Eye (tissue), 1 donor: ENCODE measurements around the gene PANX2.
A peak's percentile ranks its signal among the peaks of the same experiment; 100 is the strongest.
"Not testable (repeated sequence)": the region's sequence is repeated elsewhere in the genome, so short reads cannot be mapped to it uniquely, and the experiment has no call there.

Experiments used
- DNase-seq: peaks from one replicate; pipeline ENCODE4 v3.0.0-alpha.2; 2015

Gene PANX2

DNA sequence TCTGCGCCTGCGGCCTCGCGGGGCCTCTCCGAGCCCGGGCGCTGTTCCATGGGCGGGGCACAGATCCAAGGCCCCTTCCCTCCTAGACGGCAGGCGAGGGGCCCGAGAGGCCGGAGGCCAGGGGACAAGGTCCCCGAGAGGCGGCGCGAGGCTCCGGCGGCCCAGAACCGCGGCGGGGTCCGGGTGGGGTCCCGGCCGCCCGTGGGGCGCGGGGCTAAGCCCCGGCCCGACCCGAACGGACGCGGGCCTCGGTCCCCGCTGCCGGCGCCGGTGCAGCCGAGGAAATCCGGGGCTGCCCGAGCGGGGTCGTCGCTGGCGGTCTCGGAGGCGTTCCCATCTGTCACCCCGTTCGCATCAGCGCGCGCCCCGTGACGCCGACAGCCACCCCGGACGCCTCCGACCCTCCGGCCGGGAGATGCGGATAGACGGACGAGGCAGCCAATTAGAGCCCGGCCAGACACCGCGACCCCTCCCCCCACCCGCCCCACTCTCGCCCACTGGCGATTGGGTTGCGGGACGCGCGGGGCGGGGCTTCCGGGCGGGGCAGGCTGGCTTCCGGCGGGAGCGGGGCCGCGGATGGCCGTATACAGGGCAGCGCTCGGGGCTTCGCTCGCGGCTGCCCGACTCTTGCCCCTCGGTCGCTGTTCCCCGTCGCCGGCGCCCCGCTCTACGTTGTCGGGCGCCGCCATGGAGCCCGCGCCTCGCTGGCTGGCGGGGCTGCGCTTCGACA is 30.1 kb downstream of the PANX2 start, which contains the start of gene SELENOO:
Gene SELENOO (plus strand): TSS at position 551 of the 730 bp plus-strand sequence. CDS start 26 bp downstream, at position 577.
- DNase-seq = peak; percentile 95

DNA sequence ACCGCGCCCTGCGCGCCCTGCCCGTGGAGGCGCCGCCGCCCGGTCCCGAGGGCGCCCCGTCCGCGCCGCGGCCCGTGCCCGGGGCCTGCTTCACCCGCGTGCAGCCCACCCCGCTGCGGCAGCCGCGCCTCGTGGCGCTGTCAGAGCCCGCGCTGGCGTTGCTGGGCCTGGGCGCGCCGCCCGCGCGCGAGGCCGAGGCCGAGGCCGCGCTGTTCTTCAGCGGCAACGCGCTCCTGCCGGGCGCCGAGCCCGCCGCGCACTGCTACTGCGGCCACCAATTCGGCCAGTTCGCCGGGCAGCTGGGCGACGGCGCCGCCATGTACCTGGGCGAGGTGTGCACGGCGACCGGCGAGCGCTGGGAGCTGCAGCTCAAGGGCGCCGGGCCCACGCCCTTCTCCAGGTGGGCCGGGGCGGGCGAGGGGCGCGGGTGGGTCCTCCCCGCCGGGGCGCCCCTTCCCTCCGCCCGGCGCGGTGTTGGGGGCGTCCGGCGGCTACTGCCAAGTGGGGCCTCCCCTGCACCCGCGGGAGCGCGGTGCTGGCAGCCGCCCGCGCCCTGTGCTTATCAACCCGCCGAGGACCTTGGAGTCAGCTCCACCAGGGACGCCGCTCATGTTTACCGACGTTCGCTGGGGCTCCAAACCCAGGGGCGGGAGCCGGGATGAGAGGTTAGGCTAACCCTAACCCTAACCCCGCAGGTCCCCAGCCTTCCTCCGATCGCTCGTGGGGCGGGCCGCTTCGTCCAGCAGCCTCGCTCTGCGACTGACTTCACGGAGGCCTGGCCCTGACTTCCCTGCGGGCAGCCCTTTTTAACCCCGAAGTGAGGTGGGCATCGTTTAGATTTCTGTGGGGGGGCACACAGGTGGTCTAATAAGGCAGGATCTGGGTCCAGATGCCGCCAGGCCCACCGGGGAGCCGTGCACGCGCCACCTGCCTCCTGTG is 30.9 kb downstream of the PANX2 start:
- DNase-seq = no peak

DNA sequence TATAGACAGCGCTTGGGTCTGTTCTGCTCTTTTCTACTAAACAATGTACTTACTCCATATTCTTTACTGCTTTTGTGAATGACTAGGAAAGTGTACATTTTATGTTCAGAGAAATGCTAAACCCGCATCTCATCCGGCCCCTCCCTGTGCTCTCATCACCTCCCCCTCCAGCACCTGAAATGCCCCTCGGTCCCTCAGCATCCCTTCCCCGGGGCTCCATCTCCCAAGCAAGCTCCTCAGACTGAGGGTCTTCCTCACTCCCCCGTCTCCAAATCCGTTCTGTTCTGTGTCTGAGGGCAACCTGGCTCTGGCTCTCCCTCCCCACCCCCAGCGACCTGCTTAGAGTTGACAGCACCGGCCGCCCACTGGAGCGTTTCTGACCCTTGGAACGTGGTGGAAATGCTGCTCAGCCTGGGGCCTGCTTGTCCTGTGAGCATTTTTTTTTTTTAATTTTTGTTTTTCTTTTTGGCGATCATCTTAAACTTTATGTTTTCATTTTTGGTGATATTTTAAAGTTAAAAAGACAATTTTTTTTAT is 31.7 kb downstream of the PANX2 start:
- DNase-seq = no peak

DNA sequence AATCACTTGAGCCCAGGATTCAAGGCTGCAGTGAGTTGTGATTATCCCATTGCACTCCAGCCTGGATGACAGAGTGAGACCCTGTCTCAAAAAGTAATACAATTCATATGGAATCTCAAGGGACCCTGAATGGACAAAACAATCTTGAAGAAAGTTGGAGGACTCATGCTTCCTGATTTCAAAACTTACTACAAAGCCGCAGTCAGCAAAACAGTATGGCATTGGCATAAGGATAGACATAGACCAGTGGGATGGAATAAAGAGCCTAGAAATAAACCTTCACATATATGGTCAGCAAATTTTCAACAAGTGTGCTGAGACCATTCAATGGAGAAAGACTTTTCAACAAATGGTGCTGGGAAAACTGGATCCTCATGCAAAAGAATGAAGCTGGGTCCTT is 32.8 kb downstream of the PANX2 start:
- no peak for DNase-seq

DNA sequence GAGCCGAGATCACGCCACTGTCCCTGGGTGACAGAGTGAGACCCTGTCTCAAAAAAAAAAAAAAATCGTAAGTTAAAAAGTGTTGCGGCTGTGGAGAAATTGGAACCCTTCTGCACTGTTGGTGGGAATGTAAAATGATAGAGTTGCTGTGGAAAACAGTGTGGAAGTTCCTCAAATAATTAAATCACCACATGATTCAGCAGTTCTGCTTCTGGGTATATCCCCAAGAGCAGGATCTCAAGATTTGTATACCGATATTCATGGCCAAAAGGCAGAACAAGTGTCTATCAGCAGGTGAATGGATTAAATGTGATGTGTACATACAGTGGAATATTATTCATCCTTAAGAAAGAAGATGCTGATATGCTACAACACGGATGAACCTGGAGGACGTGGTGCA is 34.0 kb downstream of the PANX2 start:
- no peak for DNase-seq

DNA sequence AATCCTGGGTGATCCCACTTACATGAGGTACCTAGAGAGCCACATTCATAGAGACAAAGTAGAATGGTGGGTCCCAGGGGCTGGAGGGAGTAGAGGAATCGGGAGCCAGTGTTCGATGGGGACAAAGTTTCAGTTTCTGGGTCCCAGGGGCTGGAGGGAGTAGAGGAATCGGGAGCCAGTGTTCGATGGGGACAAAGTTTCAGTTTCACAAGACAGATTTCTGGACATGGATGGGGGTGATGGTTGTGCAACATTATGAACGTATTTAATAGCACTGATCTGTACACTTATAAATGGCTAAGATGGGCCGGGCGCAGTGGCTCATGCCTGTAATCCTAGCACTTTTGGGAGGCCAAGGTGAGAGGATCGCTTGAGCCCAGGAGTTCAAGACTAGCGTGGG is 34.5 kb downstream of the PANX2 start:
- DNase-seq = not testable (repeated sequence)

DNA sequence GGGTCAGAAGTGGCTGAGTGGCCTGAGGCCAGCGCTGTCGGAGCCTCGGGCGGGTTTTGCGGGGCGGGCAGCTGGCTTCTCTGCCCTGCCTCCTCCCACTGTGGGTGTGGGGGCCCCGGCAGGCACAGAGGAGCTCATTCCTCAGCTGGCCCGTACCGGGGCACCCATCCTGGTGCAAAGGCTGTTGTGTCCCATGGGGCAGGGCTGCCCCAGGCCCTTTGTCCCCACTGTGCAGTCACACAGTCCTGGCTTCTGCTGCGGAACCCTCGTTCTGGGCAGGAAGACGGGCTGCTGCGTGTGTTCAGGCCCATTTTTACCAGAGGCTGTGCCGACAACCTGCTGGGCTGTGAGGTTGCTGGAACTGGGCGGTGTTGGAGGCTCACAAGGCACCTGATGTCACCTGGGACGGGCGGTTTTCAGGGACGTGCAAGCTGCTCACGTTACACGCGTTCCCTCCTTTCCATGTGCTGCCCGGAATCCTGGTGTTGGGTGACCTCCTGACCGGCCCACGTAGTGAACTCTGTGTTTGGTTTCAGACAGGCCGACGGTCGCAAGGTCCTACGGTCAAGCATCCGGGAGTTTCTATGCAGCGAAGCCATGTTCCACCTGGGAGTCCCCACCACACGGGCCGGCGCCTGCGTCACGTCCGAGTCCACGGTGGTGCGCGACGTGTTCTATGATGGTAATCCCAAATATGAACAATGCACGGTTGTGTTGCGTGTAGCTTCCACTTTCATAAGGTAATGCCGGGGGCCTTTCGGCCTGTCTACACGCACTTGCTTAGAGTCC is 35.4 kb downstream of the PANX2 start:
- no peak for DNase-seq

DNA sequence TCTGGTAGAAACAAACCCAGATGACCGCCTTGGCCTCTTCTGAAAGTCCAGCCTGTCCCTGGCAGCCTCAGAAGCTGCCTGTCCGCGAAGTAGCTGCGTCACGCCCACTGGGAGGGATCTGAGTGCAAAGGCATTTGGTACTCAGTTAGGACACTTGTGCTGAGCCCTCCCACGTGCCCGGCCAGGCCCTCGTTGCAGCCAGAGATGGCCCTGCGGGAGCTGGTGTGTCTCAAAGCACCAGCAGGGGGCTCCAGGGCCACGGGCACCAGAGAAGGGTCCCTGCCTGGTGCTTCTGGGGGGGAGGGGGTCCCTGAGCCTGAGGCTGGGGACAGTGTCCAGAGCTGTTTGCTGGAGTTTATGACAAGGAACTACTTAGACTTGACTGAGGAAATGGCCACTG is 36.1 kb downstream of the PANX2 start:
- DNase-seq = no peak

DNA sequence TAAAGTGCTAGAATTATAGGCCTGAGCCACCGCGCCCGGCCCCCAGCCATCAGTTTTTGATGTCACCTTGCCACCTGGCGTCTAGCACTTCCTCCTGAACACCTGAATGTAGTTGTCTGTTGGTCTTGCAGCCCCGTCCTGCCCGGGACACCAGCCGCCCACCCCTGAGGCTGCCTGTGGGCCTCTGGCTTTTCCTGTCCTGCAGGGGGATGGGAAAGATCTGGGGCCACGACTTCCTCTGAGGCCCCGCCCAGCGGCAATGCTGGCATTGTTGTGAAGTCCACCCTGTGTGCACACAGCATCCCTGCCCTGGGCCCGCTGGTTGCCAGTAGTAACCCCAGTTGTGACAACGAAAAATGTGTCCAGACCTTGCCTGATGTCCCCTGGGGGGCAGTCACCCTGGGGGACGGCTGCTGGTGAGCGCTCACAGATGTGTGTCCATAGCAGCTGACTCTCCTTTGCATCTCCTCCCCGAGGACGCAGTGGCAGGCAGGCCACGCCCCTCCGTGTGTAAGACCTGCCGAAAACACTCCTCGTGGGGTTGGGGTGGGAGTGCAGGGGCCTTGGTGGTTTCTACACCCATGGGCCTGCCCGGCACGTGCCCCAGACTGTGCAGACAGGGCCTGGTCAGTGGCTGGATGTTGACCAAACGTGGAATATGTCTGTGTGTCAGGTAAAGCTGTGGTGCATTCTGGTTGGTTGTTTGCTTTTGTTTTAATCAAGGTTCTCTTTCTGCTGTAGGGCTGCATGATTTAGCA is 37.0 kb downstream of the PANX2 start:
- DNase-seq = no peak

DNA sequence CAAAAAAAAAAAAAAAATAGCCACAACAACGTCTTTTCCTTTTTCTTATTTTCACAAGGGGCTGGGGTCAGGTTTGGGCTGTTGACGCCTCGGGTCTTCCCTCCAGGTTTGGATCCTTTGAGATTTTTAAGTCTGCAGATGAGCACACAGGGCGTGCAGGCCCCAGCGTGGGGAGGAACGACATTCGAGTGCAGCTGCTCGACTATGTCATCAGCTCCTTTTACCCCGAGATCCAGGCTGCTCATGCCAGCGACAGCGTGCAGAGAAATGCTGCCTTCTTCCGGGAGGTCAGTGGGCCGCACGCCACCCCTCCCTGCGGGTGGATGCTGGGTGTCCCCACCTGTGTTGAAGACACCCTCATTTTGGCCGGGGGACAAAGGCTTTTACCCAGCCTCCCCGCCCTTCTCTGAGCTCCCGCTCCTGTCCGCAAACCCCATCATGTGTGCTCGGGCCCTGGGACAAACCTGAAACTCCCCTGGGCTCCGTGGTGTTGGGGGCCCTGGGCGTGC is 38.0 kb downstream of the PANX2 start:
- no peak for DNase-seq

DNA sequence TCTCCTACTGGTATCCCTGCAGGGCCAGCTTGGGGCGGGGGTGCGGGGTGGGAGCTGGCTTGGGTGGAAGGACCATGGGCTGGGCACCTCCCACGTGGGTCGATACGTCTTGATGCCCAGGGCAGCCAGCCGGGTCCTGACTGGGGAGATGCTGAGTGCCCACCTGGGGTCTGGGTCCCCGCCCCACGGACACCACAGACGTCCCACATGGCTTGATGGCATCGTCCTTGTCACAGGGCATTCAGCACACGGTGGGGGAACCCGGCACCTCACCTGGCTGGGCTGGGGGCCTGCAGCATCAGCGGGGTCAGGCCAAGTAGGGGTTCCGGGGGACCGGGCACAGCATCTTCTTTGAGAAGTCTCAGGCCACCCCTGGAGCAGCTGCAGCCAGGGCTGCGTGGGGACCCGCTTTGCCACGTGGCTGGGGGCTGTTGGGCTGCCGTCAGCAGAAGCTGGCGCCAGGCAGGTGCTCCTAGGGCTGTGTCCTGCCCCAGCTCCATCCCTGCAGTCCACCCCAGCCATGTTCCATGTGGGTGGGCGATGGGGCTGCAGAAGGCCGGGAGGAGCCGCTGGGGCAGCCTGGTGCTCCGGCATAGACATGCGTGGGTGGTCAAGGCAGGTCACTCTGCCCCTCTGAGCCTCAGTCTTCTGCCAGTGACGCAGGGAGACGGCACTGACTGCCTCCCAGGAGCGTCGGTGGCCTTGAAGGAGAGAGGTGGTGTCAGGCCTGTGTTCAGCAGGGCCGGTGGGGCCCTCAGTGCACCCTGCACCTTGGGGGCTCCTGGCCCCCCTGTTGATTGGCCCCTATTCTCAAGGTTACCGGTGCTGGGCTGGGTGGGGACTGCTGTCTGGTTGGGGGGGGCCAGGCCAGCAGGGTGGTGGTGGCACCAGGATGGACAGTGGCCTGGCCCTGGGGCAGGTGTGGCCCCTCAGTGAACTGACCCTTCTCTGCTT is 38.7 kb downstream of the PANX2 start:
- no peak for DNase-seq

DNA sequence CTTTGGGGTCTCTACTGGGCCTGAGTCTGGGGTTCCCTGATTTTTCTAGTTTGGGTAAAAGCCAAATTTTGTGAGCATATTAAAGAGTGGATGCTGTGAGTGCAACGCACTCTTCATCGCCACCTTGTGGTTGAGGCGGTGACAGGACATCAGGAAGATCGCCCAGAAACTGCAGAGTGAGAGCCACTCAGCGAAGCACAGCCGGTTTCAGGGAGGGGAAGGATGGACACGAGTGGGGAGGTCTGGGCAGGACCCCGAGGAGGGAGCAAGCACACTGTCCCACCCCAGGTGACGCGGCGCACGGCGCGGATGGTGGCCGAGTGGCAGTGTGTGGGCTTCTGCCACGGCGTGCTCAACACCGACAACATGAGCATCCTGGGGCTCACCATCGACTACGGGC is 39.4 kb downstream of the PANX2 start:
- peak; percentile 84 for DNase-seq

DNA sequence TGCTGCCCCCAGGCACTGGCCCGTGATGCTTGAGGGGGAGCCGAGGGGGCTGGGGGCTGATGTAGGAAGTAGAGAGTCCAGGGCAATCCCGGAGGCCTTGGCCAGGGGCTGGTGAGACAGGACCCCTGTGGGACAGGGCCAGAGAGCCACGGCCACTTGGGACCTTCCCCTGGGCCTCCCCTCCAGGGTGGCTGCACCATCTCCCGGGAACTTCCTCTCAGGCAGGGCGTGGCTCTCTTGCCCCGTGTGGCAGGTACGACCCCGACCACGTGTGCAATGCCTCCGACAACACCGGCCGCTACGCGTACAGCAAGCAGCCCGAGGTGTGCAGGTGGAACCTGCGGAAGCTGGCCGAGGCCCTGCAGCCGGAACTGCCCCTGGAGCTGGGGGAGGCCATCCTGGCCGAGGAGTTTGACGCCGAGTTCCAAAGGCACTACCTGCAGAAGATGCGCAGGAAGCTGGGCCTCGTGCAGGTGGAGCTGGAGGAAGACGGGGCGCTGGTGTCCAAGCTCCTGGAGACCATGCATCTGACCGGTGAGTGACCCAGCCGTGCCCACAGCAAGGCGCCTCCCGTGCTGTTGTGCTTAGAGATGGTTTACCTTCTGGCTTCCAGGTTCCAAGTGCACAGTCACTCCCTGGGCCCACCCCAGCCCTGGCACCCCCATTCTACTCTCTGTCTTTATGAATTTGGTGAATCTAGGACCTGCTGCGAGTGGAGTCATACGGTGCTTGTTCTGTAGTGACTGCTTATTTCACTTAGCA is 40.0 kb downstream of the PANX2 start:
- DNase-seq = no peak

DNA sequence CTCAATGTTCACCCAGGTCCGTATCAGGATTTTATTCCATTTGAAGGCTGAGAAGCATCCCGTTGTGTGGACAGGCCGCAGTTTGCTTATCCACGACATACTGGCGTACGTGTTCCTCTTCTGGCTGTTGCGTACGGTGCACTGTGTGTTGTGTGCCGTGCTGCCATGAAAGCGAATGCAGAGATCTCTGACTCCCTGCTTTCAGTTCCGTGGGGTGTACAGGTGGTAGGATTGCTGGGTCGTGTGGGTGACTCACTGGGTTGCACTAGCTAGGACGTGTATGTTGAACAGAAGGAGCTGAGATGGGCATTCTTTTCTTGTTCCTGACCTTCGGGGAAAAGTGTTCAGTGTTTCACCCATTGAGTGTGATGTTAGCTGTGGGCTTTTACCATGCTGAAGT is 40.6 kb downstream of the PANX2 start:
- DNase-seq = no peak

DNA sequence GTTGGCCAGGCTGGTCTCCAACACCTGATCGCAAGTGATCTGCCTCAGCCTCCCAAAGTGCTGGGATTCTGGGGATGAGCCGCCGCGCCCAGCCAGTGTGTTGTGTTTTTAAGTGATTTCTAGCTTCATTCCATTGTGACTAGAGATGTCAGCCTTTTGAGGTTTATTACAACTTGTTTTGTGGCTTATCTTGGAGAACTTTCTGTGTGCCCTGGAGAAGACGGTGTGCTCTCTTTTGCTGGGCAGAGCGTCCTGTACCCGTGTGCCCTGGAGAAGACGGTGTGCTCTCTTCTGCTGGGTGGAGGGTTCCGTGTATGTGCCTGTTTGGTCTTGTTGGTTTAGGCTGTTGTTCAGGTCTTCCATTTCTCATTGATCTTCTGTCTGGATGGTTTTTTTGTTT is 42.7 kb downstream of the PANX2 start:
- no peak for DNase-seq

DNA sequence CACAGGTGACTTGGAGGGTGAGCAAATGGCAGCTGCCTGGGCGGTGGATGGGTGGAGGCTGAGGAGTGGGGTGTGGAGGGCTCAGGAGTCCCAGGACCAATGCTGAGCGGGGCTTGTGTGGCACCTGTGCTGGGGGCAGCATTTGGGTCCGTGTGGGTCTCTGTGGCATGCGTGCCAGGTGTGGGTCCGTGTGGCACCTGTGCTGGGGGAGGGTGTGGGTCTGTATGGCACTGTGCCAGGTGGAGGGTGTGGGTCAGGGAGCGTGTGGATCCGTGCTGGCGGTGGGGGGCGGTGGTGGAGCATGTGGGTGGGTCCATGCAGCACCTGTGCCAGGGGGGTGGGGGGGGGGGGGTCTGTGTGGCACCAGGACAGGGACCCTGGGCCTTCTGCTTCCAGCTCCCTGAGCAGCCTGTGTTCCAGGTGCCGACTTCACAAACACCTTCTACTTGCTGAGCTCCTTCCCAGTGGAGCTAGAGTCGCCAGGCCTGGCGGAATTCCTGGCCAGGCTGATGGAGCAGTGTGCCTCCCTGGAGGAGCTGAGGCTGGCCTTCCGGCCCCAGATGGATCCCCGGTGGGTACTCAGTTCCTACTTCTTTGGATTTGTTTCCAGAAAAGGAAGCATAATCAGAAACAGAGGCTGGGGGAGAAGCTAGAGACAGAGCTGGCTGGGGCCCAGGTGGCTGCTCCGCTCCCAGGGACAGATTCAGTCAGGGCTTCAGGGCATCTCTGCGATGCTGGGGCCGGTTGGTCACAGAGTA is 44.9 kb downstream of the PANX2 start:
- DNase-seq = no peak

DNA sequence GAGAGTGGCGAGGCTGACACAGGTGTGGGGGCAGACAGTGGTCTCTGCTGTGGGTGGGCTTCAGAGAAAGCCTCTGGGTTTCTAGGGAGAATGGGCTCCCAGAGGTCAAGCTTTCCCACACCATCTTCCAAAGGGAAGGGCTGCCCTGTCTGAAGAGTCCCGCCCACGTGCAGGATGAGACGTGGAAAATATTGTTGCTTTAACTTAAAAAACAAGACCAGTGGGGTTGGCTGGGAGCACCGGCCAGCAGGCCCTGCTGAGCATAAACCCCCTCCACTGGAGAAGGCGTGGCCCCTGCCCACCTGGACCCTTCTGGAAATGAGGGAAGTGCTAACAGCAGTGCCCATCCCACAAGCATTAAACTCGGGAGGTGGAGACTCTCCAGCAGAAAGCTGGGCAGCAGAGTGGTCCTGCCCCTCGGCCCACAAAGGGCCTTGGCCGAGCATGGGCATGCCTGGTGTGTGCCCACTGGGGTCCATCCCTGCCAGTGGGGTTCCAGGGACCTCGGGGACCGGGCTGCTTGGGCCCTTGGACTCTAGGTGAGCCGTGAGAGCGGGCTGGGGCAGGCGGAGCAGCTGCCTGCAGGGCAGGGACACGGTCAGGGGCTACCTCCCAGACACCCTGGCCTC is 45.6 kb downstream of the PANX2 start:
- no peak for DNase-seq

DNA sequence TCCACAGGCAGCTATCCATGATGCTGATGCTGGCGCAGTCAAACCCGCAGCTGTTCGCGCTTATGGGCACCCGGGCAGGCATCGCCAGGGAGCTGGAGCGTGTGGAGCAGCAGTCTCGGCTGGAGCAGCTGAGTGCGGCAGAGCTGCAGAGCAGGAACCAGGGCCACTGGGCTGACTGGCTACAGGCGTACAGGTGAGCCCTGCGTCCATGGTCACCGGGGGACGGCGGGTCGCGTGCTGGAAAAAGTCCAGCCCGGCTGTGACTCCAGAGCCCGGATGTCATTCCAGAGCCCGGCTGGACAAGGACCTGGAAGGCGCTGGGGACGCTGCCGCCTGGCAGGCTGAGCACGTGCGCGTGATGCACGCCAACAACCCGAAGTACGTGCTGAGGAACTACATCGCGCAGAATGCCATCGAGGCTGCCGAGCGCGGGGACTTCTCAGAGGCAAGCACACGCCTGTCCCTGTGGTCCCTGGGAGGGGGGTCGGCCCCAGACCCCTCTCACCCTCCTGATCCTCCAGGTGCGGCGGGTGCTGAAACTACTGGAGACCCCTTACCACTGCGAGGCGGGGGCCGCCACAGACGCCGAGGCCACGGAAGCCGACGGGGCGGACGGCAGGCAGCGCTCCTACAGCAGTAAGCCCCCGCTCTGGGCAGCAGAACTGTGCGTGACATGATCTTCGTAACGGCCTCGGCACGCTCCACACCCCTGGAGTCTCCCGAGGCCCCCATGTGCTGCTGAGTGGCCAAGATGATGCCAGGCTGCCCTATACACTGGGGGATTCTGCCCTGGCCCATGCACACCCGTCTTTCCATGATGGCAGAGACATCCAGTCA is 46.4 kb downstream of the PANX2 start:
- DNase-seq = no peak
